C4-2B (cell line): ENCODE data around the gene PAOX.

Source experiments
- CTCF ChIP-seq: fragments of 450-650 bp; conservative IDR thresholded peaks from 2 replicates; pipeline ENCODE4 v1.5.1; 2017; ENCODE audit warnings: mild to moderate bottlenecking
- ZFX ChIP-seq: fragments of 450-650 bp; IDR thresholded peaks from 2 replicates; pipeline ENCODE4 v1.6.1; 2017

- TF ChIP-seq CTCF: no peak
- no peak for TF ChIP-seq ZFX
Observed at GRCh38 chr10:133341983-133342382, 37.1 kb upstream of the PAOX start.
